ENCODE results near the gene UBAP1L. TPM values are rescaled to one million over a fixed set of nuclear protein-coding genes. Genes with fewer than 3 reads are reported as not detected.
"Not testable (repeated sequence)": the region's sequence is repeated elsewhere in the genome, so short reads cannot be mapped to it uniquely, and the experiment has no call there.

Gene UBAP1L
- polyA plus RNA-seq, 1 donor from 2014 or later, result 0.26 TPM

GRCh38 chr15:65056106-65056505 is 58.9 kb downstream of the UBAP1L start:
- Mint-ChIP-seq H3K27me3 (no peaks in the 10 kb centered on the region), H3K9me3 (no peaks in the 10 kb centered on the region), H3K36me3 (no peaks in the 10 kb centered on the region), H3K27ac (no peak overlapping the region), H3K4me3 (no peak overlapping the region), H3K4me1 (peaks cover 0 to 3% (median 0%) of the 10 kb centered on the region in 3 donors)

GRCh38 chr15:65055201-65055870 is 59.7 kb downstream of the UBAP1L start:
- Mint-ChIP-seq H3K27me3 (no peaks in the 10 kb centered on the region), H3K36me3 (no peaks in the 10 kb centered on the region), H3K4me1 (peaks cover 2 to 5% (median 2%) of the 10 kb centered on the region in 3 donors), H3K4me3 (no peak overlapping the region), H3K27ac (peak overlapping the region in 1 of 3 donors; percentile 87), H3K9me3 (no peaks in the 10 kb centered on the region)

- Mint-ChIP-seq H3K4me3 (peak overlapping the region in 1 of 4 donors; percentile 69), H3K9me3 (no peaks in the 10 kb centered on the region), H3K4me1 (peaks cover 7 to 12% (median 10%) of the 10 kb centered on the region in 3 donors), H3K36me3 (no peaks in the 10 kb centered on the region), H3K27ac (peak overlapping the region in 1 of 3 donors; percentile 32), H3K27me3 (no peaks in the 10 kb centered on the region)
These were observed 60.4 kb downstream of the UBAP1L start for GRCh38 chr15:65054333-65055200.

- H3K36me3 Mint-ChIP-seq, result no peaks in the 10 kb centered on the region
- no peaks in the 10 kb centered on the region for H3K9me3 Mint-ChIP-seq
- peaks cover 12 to 18% (median 14%) of the 10 kb centered on the region in 3 donors for H3K4me1 Mint-ChIP-seq
These were observed 62.0 kb downstream of the UBAP1L start for GRCh38 chr15:65052956-65053355.

GRCh38 chr15:65051266-65051665 is 63.7 kb downstream of the UBAP1L start:
- Mint-ChIP-seq H3K27me3 (no peaks in the 10 kb centered on the region), H3K4me3 (peak overlapping the region in 1 of 4 donors; percentile 35), H3K36me3 (no peaks in the 10 kb centered on the region), H3K27ac (peak overlapping the region in 2 of 3 donors; percentile 56 to 61), H3K4me1 (peaks cover 12 to 18% (median 14%) of the 10 kb centered on the region in 3 donors), H3K9me3 (no peaks in the 10 kb centered on the region)

More at GRCh38 chr15:65052956-65053355, 62.0 kb downstream of the UBAP1L start:
- Mint-ChIP-seq H3K27ac (no peak overlapping the region), H3K4me3 (no peak overlapping the region), H3K27me3 (no peaks in the 10 kb centered on the region)

- no peaks in the 10 kb centered on the region for H3K36me3 Mint-ChIP-seq
- no peaks in the 10 kb centered on the region for H3K9me3 Mint-ChIP-seq
- H3K27me3 Mint-ChIP-seq, result no peaks in the 10 kb centered on the region
- peaks cover 12 to 18% (median 14%) of the 10 kb centered on the region in 3 donors for H3K4me1 Mint-ChIP-seq
- peak overlapping the region in 2 of 3 donors; percentile 75 to 89 for H3K27ac Mint-ChIP-seq
- H3K4me3 Mint-ChIP-seq, result peak overlapping the region; percentile 60 to 89 (median 79)
These were observed 64.7 kb downstream of the UBAP1L start for GRCh38 chr15:65050270-65050669.

GRCh38 chr15:65049418-65049840 is 65.6 kb downstream of the UBAP1L start:
- Mint-ChIP-seq H3K4me3 (peak overlapping the region; percentile 60 to 89 (median 79)), H3K27me3 (no peaks in the 10 kb centered on the region), H3K27ac (peak overlapping the region; percentile 39 to 84 (median 75)), H3K4me1 (peaks cover 12 to 18% (median 14%) of the 10 kb centered on the region in 3 donors), H3K36me3 (no peaks in the 10 kb centered on the region), H3K9me3 (no peaks in the 10 kb centered on the region)

- peaks cover 12 to 18% (median 14%) of the 10 kb centered on the region in 3 donors for H3K4me1 Mint-ChIP-seq
- no peaks in the 10 kb centered on the region for H3K27me3 Mint-ChIP-seq
- no peaks in the 10 kb centered on the region for H3K36me3 Mint-ChIP-seq
- peak overlapping the region in 1 of 3 donors; percentile 46 for H3K27ac Mint-ChIP-seq
- no peak overlapping the region for H3K4me3 Mint-ChIP-seq
- H3K9me3 Mint-ChIP-seq, result no peaks in the 10 kb centered on the region
These were observed 66.8 kb downstream of the UBAP1L start for GRCh38 chr15:65048241-65048640.

GRCh38 chr15:65044724-65045481 is 70.1 kb downstream of the UBAP1L start, which contains the start of gene SLC51B:
Gene SLC51B, plus strand, starts transcription at chr15:65045387. Its CDS starts 4,618 bp downstream, at chr15:65050005.
- Mint-ChIP-seq H3K4me3 (peak within 1 kb of the TSS in 1 of 4 donors; percentile 39), H3K4me1 (peaks cover 7 to 9% (median 7%) of the 10 kb centered on the region in 3 donors)

GRCh38 chr15:65044218-65044617 is 70.8 kb downstream of the UBAP1L start:
- not testable (repeated sequence) for H3K9me3 Mint-ChIP-seq, H3K36me3 Mint-ChIP-seq, H3K27me3 Mint-ChIP-seq, H3K27ac Mint-ChIP-seq, H3K4me3 Mint-ChIP-seq, H3K4me1 Mint-ChIP-seq

More at GRCh38 chr15:65044724-65045481, 70.1 kb downstream of the UBAP1L start, which contains the start of gene SLC51B:
- Mint-ChIP-seq H3K27ac (no peak within 1 kb of the TSS), H3K27me3 (no peaks in the 10 kb centered on the region), H3K9me3 (no peaks in the 10 kb centered on the region), H3K36me3 (no peaks in the 10 kb centered on the region)

- Mint-ChIP-seq H3K27ac (peak overlapping the region in 1 of 3 donors; percentile 2), H3K36me3 (no peaks in the 10 kb centered on the region), H3K4me1 (no peaks in the 10 kb centered on the region), H3K9me3 (no peaks in the 10 kb centered on the region), H3K27me3 (no peaks in the 10 kb centered on the region), H3K4me3 (no peak overlapping the region)
These were observed 72.1 kb downstream of the UBAP1L start for GRCh38 chr15:65042776-65043327.
